PFSK-1 (cell line): Measurements from ENCODE around the gene CYSRT1.

Source experiments
- FOXP2 ChIP-seq: optimal IDR thresholded peaks from 2 replicates; pipeline ENCODE3; 2011; ENCODE audit warnings: borderline replicate concordance, control low read depth, inconsistent platforms; ENCODE audit not compliant: insufficient read depth; ENCODE audit errors: extremely low read length, extremely low read depth
- POLR2AphosphoS5 ChIP-seq: IDR thresholded peaks from 2 replicates; pipeline ENCODE4 v1.6.1; 2012; ENCODE audit warnings: low read depth, mild to moderate bottlenecking, control low read depth, low read length, moderate library complexity
- SIN3A ChIP-seq: IDR thresholded peaks from 2 replicates; pipeline ENCODE4 v1.6.1; 2012; ENCODE audit warnings: mild to moderate bottlenecking, low read length, moderate library complexity, borderline replicate concordance; ENCODE audit not compliant: insufficient read depth
- TAF1 ChIP-seq: IDR thresholded peaks from 2 replicates; pipeline ENCODE4 v1.6.1; 2012; ENCODE audit warnings: low read length, control low read depth, borderline replicate concordance; ENCODE audit not compliant: insufficient read depth

DNA sequence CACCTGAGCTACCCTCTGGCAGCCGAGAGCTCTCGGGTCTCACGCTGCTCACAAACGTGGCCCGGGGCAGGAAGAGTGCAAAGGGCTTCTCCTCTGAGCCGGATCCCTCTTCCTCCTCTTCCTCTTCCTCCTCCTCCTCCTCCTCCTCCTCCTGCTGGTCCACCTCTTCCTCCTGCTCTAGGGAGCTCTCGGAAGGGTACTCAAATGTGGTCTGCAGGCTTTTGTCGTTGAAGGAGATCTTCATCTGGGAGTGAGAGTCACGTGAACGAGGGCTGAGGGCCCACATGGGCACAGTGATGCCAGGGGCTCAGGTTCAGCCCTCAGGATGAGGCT lies 32.6 kb upstream of the CYSRT1 start:
- no peak for TF ChIP-seq TAF1
- TF ChIP-seq FOXP2: no peak
- no peak for TF ChIP-seq SIN3A
- TF ChIP-seq POLR2AphosphoS5: no peak
